HG03025 (cell line): ENCODE results near the gene ANKRD11.
"Not testable (repeated sequence)": the region's sequence is repeated elsewhere in the genome, so short reads cannot be mapped to it uniquely, and the experiment has no call there.

Source experiments
- ATAC-seq: cut with Tn5 transposase; IDR thresholded peaks from one replicate; pipeline ENCODE4 v1.9.1; 2021; ENCODE audit warnings: mild to moderate bottlenecking, moderate library complexity; ENCODE audit not compliant: unreplicated experiment, low FRiP score

Gene ANKRD11

GRCh38 chr16:89454378-89455125 is 35.8 kb downstream of the ANKRD11 start:
- ATAC-seq = not testable (repeated sequence)

- no peak for ATAC-seq
Observed at GRCh38 chr16:89453501-89454321, 36.6 kb downstream of the ANKRD11 start.

- ATAC-seq = no peak
Observed at GRCh38 chr16:89452925-89453324, 37.4 kb downstream of the ANKRD11 start.

- ATAC-seq = no peak
Observed at GRCh38 chr16:89452241-89452640, 38.1 kb downstream of the ANKRD11 start.

- no peak for ATAC-seq
Observed at GRCh38 chr16:89450537-89450936, 39.8 kb downstream of the ANKRD11 start.

- ATAC-seq = no peak
Observed at GRCh38 chr16:89449726-89450335, 40.5 kb downstream of the ANKRD11 start.

GRCh38 chr16:89448656-89449055 is 41.7 kb downstream of the ANKRD11 start:
- no peak for ATAC-seq

- no peak for ATAC-seq
Observed at GRCh38 chr16:89446975-89447293, 43.4 kb downstream of the ANKRD11 start.

- ATAC-seq = no peak
Observed at GRCh38 chr16:89446136-89446974, 44.0 kb downstream of the ANKRD11 start.

- no peak for ATAC-seq
Observed at GRCh38 chr16:89445166-89445565, 45.2 kb downstream of the ANKRD11 start.

GRCh38 chr16:89444728-89445127 is 45.6 kb downstream of the ANKRD11 start:
- no peak for ATAC-seq

- ATAC-seq = no peak
Observed at GRCh38 chr16:89444151-89444723, 46.1 kb downstream of the ANKRD11 start.

GRCh38 chr16:89443727-89444084 is 46.7 kb downstream of the ANKRD11 start:
- no peak for ATAC-seq

GRCh38 chr16:89442990-89443726 is 47.2 kb downstream of the ANKRD11 start:
- no peak for ATAC-seq

GRCh38 chr16:89442588-89442987 is 47.8 kb downstream of the ANKRD11 start:
- ATAC-seq = no peak

- no peak for ATAC-seq
Observed at GRCh38 chr16:89439659-89440058, 50.7 kb downstream of the ANKRD11 start.

- no peak for ATAC-seq
Observed at GRCh38 chr16:89437991-89438390, 52.4 kb downstream of the ANKRD11 start.

- no peak for ATAC-seq
Observed at GRCh38 chr16:89437251-89437987, 52.9 kb downstream of the ANKRD11 start.

- no peak for ATAC-seq
Observed at GRCh38 chr16:89436366-89436765, 54.0 kb downstream of the ANKRD11 start.
